Measurements from ENCODE around the gene NFKB2. TPM values are rescaled to one million over a fixed set of nuclear protein-coding genes. Genes with fewer than 3 reads are reported as not detected.

Gene NFKB2
- total and polyA plus RNA-seq, 2 of the 8 experiments (the other 6 are each of a cell fraction or from before 2014, with no cell fraction given), result 20.4 to 31.4 TPM

GRCh38 chr10:102421507-102421756, 25.9 kb downstream of the NFKB2 start (continued):
- TF ChIP-seq MAX (IDR thresholded peaks at IDR 0.05) (no peak), SP4 (IDR thresholded peaks at IDR 0.05; ENCODE audit: low read length) (no peak), KDM1A (IDR thresholded peaks at IDR 0.05; ENCODE audit: borderline replicate concordance, low read length) (no peak)
